GM21515 (cell line): ENCODE measurements around the gene ZNF75A.
"Not testable (repeated sequence)": the region's sequence is repeated elsewhere in the genome, so short reads cannot be mapped to it uniquely, and the experiment has no call there.

Experiments
- ATAC-seq: cut with Tn5 transposase; IDR thresholded peaks from one replicate; pipeline ENCODE4 v1.9.1; 2021; ENCODE audit not compliant: unreplicated experiment

The ZNF75A gene

GRCh38 chr16:3305109-3306068 lies at the start of gene ZNF75A, which contains the start of gene TIGD7:
TSS of gene ZNF75A (plus strand) at chr16:3305497. CDS start at chr16:3308429, 2,932 bp downstream.
TSS of gene TIGD7 (minus strand) at chr16:3305430. CDS start at chr16:3300614, 4,816 bp downstream.
- ATAC-seq: peak; percentile 89

GRCh38 chr16:3256146-3256865 lies 49.0 kb upstream of the ZNF75A start, which contains the start of gene MEFV:
TSS of gene MEFV (minus strand) at chr16:3256633. CDS start at chr16:3256587, 46 bp downstream.
- ATAC-seq: no peak

DNA sequence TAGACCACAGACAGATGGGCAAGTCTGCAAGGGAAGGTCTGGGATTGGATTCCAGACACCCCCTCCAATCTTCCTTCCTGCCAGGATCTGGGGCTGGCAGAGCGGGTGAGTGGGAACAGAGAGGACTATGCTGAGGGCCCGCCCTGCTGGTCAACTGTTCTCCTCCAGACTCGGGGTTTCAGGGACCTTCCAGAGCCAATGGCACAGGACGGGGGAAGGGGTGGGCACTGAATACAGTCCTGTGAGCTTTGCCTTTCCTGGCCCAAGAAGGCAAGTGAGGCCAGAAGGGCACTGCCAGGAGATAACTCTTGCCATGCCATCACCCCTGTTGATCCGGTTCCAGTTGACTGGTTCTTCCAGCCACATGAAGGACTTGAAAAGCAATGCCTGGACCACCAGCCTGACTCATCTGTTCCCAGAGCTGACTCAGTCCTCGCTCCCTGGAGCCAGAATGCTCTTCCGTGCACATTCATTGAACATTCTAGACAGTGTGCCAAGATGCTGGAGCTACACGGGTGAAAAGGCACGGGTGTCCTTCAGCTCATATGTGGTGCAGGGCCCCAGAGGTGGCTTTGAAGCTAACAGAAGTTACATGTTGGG lies 48.3 kb upstream of the ZNF75A start:
- no peak for ATAC-seq

DNA sequence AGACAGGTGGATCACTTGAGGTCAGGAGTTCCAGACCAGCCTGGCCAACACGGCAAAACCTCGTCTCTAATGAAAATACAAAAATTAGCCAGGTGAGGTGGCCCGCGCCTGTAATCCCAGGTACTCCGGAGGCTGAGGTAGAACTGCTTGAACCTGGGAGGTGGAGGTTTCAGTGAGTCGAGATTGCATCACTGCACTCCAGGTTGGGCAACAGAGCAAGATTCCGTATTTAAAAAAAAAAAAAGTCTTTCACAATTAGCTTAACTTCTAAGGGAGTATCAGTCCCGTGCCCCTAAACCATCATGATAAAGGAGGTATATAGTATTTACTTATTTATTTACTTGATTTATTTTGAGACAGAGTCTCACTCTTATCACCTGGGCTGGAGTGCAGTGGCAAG lies 45.5 kb upstream of the ZNF75A start:
- no peak for ATAC-seq

- ATAC-seq: no peak
These were observed 42.8 kb upstream of the ZNF75A start for GRCh38 chr16:3262517-3262916.

- peak; percentile 79 for ATAC-seq
These were observed 40.9 kb upstream of the ZNF75A start for GRCh38 chr16:3264137-3265036.

GRCh38 chr16:3266873-3267537 lies 38.3 kb upstream of the ZNF75A start:
- no peak for ATAC-seq

- ATAC-seq: no peak
These were observed 37.0 kb upstream of the ZNF75A start for GRCh38 chr16:3268294-3268693.

GRCh38 chr16:3270718-3271117 lies 34.6 kb upstream of the ZNF75A start:
- ATAC-seq: not testable (repeated sequence)

DNA sequence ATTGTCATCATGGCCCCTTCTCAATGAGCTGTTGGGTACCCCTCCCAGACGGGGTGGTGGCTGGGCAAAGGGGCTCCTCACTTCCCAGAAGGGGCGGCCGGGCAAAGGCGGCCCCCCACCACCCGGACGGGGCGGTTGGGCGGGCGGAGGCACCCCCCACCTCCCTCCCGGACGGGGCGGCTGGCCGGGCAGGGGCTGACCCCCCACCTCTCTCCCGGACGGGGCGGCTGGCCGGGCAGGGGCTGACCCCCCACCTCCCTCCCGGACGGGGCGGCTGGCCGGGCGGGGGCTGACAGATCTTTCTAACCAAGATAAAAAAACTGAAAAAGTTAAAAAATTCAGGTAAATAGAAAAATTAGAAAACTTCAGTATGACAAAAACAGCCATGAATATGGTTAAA lies 34.0 kb upstream of the ZNF75A start:
- not testable (repeated sequence) for ATAC-seq

DNA sequence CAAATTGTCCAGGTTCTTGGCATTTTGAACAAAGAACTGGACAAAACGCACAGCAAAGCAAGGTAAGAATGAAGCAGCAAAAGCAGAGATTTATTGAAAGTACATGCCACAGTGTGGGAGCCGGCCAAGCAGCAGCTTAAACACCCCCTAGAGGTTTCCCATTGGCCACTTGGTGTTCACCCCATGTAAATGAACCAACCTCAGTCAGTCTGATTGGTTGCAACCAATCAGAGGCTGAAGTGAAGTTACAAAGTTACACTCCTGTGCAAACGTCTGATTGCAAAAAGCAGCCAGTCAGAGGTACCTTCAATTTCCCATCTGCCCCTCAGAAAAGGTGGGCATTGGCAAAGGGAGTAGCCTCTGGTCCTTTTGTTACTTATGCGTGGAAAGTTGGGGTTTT lies 30.8 kb upstream of the ZNF75A start:
- ATAC-seq: no peak

DNA sequence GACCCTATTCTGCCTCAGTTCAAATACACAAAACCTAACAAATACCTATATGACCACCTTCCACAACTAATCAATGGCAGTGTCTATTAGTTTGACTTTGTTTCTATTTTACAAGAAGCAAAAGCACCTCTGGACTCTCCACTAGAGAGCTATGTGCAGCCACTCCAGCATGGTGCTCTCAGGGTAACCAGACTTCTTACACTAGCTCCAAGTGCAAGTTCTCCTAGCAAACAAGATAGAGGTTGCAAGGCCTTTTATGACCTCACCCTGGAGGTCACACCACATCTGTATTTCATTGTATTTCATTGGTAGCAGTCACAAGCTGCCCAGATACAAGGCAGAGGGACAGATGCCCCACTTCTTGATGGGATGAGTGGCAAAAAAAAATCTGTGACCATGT lies 30.4 kb upstream of the ZNF75A start:
- no peak for ATAC-seq

- ATAC-seq: no peak
These were observed 28.6 kb upstream of the ZNF75A start for GRCh38 chr16:3276679-3277078.

DNA sequence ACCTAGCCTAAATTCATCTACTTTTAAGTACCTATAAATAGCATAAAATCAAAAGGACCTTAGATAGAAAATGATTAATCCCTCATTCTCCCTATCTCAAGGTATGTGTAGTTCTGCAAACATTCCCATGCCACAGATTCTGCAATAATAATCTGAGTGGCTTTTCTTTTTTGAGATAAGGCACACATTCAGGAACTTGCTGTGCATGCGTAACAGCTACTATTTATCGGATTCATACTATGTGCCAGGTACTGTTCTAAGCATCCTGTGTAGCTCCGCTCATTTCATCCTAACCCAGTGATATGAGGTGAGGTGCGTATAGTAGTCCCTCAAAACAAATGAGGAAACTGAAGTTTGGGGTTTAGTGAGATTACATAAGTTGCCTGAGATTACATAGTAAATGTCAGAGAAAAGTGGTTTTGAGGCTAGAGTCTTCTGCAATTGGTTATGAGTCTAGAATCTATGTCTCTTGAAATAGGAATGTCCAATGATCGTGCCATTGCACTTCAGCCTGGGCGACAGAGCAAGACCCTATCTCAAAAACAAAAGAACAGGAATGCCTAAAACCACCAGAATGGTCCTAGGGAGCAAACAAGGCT lies 24.0 kb upstream of the ZNF75A start:
- no peak for ATAC-seq

GRCh38 chr16:3282103-3282729 lies 23.1 kb upstream of the ZNF75A start:
- peak; percentile 28 for ATAC-seq

DNA sequence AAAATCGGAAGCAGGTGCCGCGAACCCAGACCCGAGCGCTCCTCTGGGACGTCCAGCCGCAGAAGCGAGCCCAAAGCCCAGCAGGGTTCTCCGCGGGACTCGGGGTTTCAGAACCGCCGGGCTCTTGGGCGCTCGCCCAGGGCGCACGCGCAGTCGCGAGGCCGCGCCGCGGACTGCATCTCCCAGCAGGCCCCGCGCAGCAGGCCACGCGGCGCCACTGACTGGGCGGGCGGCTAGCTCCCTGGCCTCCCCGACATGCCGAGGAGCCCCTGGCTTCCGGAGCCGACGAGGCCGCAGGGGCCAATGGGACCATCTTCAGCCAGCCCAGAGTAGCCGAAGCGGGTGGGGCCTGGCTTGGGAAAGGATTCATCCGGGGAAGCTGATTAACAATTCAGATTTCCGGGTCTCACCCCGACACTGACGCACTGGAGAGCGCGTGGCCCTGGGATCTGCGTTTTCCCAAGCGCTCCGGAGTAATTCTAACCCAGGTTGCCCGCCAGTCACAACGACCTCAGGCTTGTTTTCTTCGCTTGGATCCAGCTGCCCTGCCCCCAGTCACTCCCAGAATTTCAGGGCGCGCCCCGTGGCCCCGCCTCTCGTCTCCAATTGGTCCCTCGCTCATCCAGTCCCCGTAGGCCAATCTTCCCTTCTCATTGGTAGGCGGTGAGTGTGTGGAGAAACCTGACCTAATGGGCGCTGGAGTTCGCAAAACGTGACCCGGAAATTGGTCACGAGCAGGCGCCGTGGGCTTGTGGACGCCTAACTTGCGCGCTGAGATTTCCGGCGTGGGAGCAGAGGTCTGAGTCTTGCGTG lies 22.4 kb upstream of the ZNF75A start, which contains the start of gene ZNF263:
Gene ZNF263 (plus strand): TSS at position 762 of the 813 bp plus-strand sequence. CDS start 328 bp downstream, outside the sequence.
- ATAC-seq: peak; percentile 79

GRCh38 chr16:3283543-3284447 lies 21.5 kb upstream of the ZNF75A start:
- no peak for ATAC-seq
